ENCODE results near the gene FNDC3B. TPM values are rescaled to one million over a fixed set of nuclear protein-coding genes. Genes with fewer than 3 reads are reported as not detected.

FNDC3B gene
- total and polyA plus RNA-seq, 2 donors (not counting 1 experiment from before 2014, with no cell fraction given), result 1.2 to 9.2 TPM

GRCh38 chr3:172177803-172178316 is 138.5 kb downstream of the FNDC3B start:
- H3K9me3 Mint-ChIP-seq (ENCODE audit: insufficient read depth), result no peaks in the 10 kb centered on the region
- H3K4me3 ChIP-seq (ENCODE audit: control extremely low read depth in 1 of 5, extremely low read depth in 1 of 5, insufficient read depth in 1 of 5, low read depth in 2 of 5, low read length in 4 of 5), result no peak overlapping the region
- H3K9ac ChIP-seq (ENCODE audit: low read length), result no peak overlapping the region
- H3K36me3 ChIP-seq (replicated peaks in 1 of 2; ENCODE audit: control extremely low read depth in 1 of 2, control insufficient read depth in 1 of 2, extremely low read depth in 1 of 2, insufficient read depth in 2 of 2, low read length in 1 of 2), result no peaks in the 10 kb centered on the region
- 100% methylated on average over 2 of the region's 2 CpGs for WGBS (ENCODE audit: insufficient coverage)
- H3K9me3 ChIP-seq (ENCODE audit: control extremely low read depth in 1 of 3, control insufficient read depth in 2 of 3, insufficient read depth in 1 of 3, low read length in 2 of 3), result peaks cover 0 to 3% (median 0%) of the 10 kb centered on the region in 3 donors
- H3K4me1 Mint-ChIP-seq, result no peaks in the 10 kb centered on the region
- H3K4me3 Mint-ChIP-seq, result no peak overlapping the region
- H3K27ac Mint-ChIP-seq, result no peak overlapping the region
- H3K79me2 ChIP-seq (ENCODE audit: control insufficient read depth, insufficient read depth, low read length), result no peaks in the 10 kb centered on the region
- DNase-seq (no peak), ATAC-seq (ENCODE audit: low read depth) (no peak)
- ChIA-PET CTCF (no interaction called here), POLR2A (interaction anchor here (0.6 kb wide), 1 partner anchor 138 kb away, joined by 7 read pairs; the partner anchor contains the start of gene FNDC3B)
- H3K27me3 Mint-ChIP-seq, result no peaks in the 10 kb centered on the region
- intact Hi-C loops (cut with micrococcal nuclease), result no loop called here
- no peak for TF ChIP-seq EZH2 (IDR thresholded peaks at IDR 0.05; ENCODE audit: borderline replicate concordance, insufficient read depth, low read depth, low read length, poor library complexity, severe bottlenecking)
- TF ChIP-seq, protein P1, sequence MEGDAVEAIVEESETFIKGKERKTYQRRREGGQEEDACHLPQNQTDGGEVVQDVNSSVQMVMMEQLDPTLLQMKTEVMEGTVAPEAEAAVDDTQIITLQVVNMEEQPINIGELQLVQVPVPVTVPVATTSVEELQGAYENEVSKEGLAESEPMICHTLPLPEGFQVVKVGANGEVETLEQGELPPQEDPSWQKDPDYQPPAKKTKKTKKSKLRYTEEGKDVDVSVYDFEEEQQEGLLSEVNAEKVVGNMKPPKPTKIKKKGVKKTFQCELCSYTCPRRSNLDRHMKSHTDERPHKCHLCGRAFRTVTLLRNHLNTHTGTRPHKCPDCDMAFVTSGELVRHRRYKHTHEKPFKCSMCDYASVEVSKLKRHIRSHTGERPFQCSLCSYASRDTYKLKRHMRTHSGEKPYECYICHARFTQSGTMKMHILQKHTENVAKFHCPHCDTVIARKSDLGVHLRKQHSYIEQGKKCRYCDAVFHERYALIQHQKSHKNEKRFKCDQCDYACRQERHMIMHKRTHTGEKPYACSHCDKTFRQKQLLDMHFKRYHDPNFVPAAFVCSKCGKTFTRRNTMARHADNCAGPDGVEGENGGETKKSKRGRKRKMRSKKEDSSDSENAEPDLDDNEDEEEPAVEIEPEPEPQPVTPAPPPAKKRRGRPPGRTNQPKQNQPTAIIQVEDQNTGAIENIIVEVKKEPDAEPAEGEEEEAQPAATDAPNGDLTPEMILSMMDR (IDR thresholded peaks at IDR 0.05), result no peak
- no peaks in the 10 kb centered on the region for H3K27me3 ChIP-seq (replicated peaks in 1 of 4; ENCODE audit: control extremely low read depth in 1 of 4, control insufficient read depth in 3 of 4, insufficient read depth in 4 of 4, low read length in 3 of 4)
- no peaks in the 10 kb centered on the region for H3K4me1 ChIP-seq (ENCODE audit: control insufficient read depth in 2 of 2, insufficient read depth in 2 of 2, low read length in 2 of 2)
- no peak overlapping the region for H3K27ac ChIP-seq (ENCODE audit: low read length in 2 of 2)
- H2AFZ ChIP-seq (ENCODE audit: insufficient read depth, low read depth, low read length, poor library complexity, severe bottlenecking), result no peak overlapping the region
- H4K20me1 ChIP-seq (ENCODE audit: control insufficient read depth, insufficient read depth, low read length, poor library complexity, severe bottlenecking), result no peaks in the 10 kb centered on the region
- no peak overlapping the region for H3K4me2 ChIP-seq (replicated peaks; ENCODE audit: low read depth, low read length, poor library complexity, severe bottlenecking)

GRCh38 chr3:172179680-172180399 is 140.5 kb downstream of the FNDC3B start:
- no peaks in the 10 kb centered on the region for H3K9me3 Mint-ChIP-seq (ENCODE audit: insufficient read depth)

More at GRCh38 chr3:172179680-172180399, 140.5 kb downstream of the FNDC3B start:
- intact Hi-C loops (cut with micrococcal nuclease), result no loop called here
- TF ChIP-seq, protein P1 (IDR thresholded peaks at IDR 0.05), result no peak
- no peak for TF ChIP-seq EZH2 (IDR thresholded peaks at IDR 0.05; ENCODE audit: borderline replicate concordance, insufficient read depth, low read depth, low read length, poor library complexity, severe bottlenecking)
- Histone ChIP-seq H3K9me3 (ENCODE audit: control extremely low read depth in 1 of 3, control insufficient read depth in 2 of 3, insufficient read depth in 1 of 3, low read length in 2 of 3) (peaks cover 0 to 3% (median 0%) of the 10 kb centered on the region in 3 donors), H3K4me2 (replicated peaks; ENCODE audit: low read depth, low read length, poor library complexity, severe bottlenecking) (no peak overlapping the region), H3K27ac (ENCODE audit: low read length in 2 of 2) (no peak overlapping the region), H4K20me1 (ENCODE audit: control insufficient read depth, insufficient read depth, low read length, poor library complexity, severe bottlenecking) (no peaks in the 10 kb centered on the region), H3K4me3 (ENCODE audit: control extremely low read depth in 1 of 5, extremely low read depth in 1 of 5, insufficient read depth in 1 of 5, low read depth in 2 of 5, low read length in 4 of 5) (no peak overlapping the region), H3K27me3 (replicated peaks in 1 of 4; ENCODE audit: control extremely low read depth in 1 of 4, control insufficient read depth in 3 of 4, insufficient read depth in 4 of 4, low read length in 3 of 4) (no peaks in the 10 kb centered on the region), H3K79me2 (ENCODE audit: control insufficient read depth, insufficient read depth, low read length) (no peaks in the 10 kb centered on the region), H3K4me1 (ENCODE audit: control insufficient read depth in 2 of 2, insufficient read depth in 2 of 2, low read length in 2 of 2) (no peaks in the 10 kb centered on the region), H2AFZ (ENCODE audit: insufficient read depth, low read depth, low read length, poor library complexity, severe bottlenecking) (no peak overlapping the region), H3K9ac (ENCODE audit: low read length) (no peak overlapping the region), H3K36me3 (replicated peaks in 1 of 2; ENCODE audit: control extremely low read depth in 1 of 2, control insufficient read depth in 1 of 2, extremely low read depth in 1 of 2, insufficient read depth in 2 of 2, low read length in 1 of 2) (no peaks in the 10 kb centered on the region)
- no peak for DNase-seq
- 93% methylated on average over 2 of the region's 5 CpGs for WGBS (ENCODE audit: insufficient coverage)
- H3K4me1 Mint-ChIP-seq, result no peaks in the 10 kb centered on the region
- no peak overlapping the region for H3K4me3 Mint-ChIP-seq
- no peak for ATAC-seq (ENCODE audit: low read depth)
- CTCF ChIA-PET, result no interaction called here
- H3K27me3 Mint-ChIP-seq, result no peaks in the 10 kb centered on the region
- no peak overlapping the region for H3K27ac Mint-ChIP-seq
- POLR2A ChIA-PET, result no interaction called here

Measured in B cell (primary cell).